Tibial nerve (tissue), 4 donors: ENCODE measurements around the gene BUB1. TPM values are rescaled to one million over a fixed set of nuclear protein-coding genes. Genes with fewer than 3 reads are reported as not detected.

ENCODE experiments used
- DNase-seq, 2 donors: peaks; one replicate each; pipeline ENCODE4 v3.0.0-alpha.2; 2019; ENCODE audit warnings: low spot score in 2 of 2
- H3K27ac ChIP-seq, 4 donors: fragments of 200-600 bp; sonication (generic) in 3 of 4; one replicate each; pipeline ENCODE4 v1.5.1; 2017 to 2019; ENCODE audit warnings: mild to moderate bottlenecking in 1 of 4
- H3K27me3 ChIP-seq, 2 donors: fragments of 200-600 bp; sonication (generic) in 1 of 2; one replicate each; pipeline versions ENCODE4 v1.5.1 to v1.6.0; 2017 to 2019
- H3K36me3 ChIP-seq, 3 donors: fragments of 200-600 bp; sonication (generic); one replicate each; pipeline ENCODE4 v1.5.1; 2018 to 2019
- H3K4me1 ChIP-seq, 4 donors: fragments of 200-600 bp; sonication (generic) in 3 of 4; one replicate each; pipeline ENCODE4 v1.5.1; 2017 to 2019
- H3K4me3 ChIP-seq, 4 donors: fragments of 200-600 bp; sonication (generic) in 3 of 4; one replicate each; pipeline ENCODE4 v1.5.1; 2017 to 2019; ENCODE audit warnings: mild to moderate bottlenecking in 1 of 4, moderate library complexity in 1 of 4
- H3K9me3 ChIP-seq, 4 donors: fragments of 200-600 bp; sonication (generic) in 3 of 4; one replicate each; pipeline ENCODE4 v1.5.1; 2017 to 2019
- CTCF ChIP-seq, 5 experiments: fragments of 200-600 bp in 3 of 5; fragments of 450-650 bp in 2 of 5; sonication (generic) in 3 of 5; IDR thresholded peaks; one replicate each; pipeline ENCODE4 v1.5.1; 2016 to 2019; ENCODE audit warnings: antibody characterized with exemption in 5 of 5, mild to moderate bottlenecking in 3 of 5, moderate library complexity in 2 of 5
- EP300 ChIP-seq, 2 donors: sonication (generic); formaldehyde crosslinking; IDR thresholded peaks; one replicate each; pipeline ENCODE4 v1.6.1; 2017; ENCODE audit warnings: antibody characterized with exemption in 2 of 2, mild to moderate bottlenecking in 1 of 2
- POLR2A ChIP-seq, 2 donors: fragments of 450-650 bp; IDR thresholded peaks; one replicate each; pipeline ENCODE4 v1.6.1; 2017; ENCODE audit warnings: antibody characterized with exemption in 2 of 2, mild to moderate bottlenecking in 2 of 2, moderate library complexity in 2 of 2
- WGBS, 2 donors: methylation state at CpG; one replicate each; pipeline ENCODE4 v1.1.5; 2018; 5-methylcytosine and 5-hydroxymethylcytosine counted together
- total RNA-seq, 4 donors: library from RNA; depleted of rRNA; stranded (reverse); fragments of >200 nt; gene quantifications; one replicate each; pipeline ENCODE4 v1.1.0, GENCODE V29; 2016

The BUB1 gene
- total RNA-seq, 4 donors from 2014 or later, result 0.42 to 1.8 (median 0.71) TPM

- no peak overlapping the region for H3K27ac ChIP-seq
- 70 to 71% methylated on average over 2 of the region's 2 CpGs for WGBS, 2 donors
- no peaks in the 10 kb centered on the region for H3K36me3 ChIP-seq
- no peaks in the 10 kb centered on the region for H3K4me1 ChIP-seq
- H3K9me3 ChIP-seq, result no peaks in the 10 kb centered on the region
- DNase-seq, result no peak
- no peak for TF ChIP-seq POLR2A (IDR thresholded peaks at IDR 0.05)
- TF ChIP-seq CTCF (IDR thresholded peaks at IDR 0.05), result no peak
- no peak for TF ChIP-seq EP300 (IDR thresholded peaks at IDR 0.05)
- H3K27me3 ChIP-seq, result no peaks in the 10 kb centered on the region
- H3K4me3 ChIP-seq, result no peak overlapping the region
Measured at GRCh38 chr2:110664135-110664534, 13.7 kb downstream of the BUB1 start.

- Histone ChIP-seq H3K27ac (no peak overlapping the region), H3K4me1 (no peaks in the 10 kb centered on the region), H3K4me3 (no peak overlapping the region), H3K27me3 (no peaks in the 10 kb centered on the region), H3K36me3 (no peaks in the 10 kb centered on the region), H3K9me3 (no peaks in the 10 kb centered on the region)
- TF ChIP-seq CTCF (IDR thresholded peaks at IDR 0.05) (no peak), POLR2A (IDR thresholded peaks at IDR 0.05) (no peak), EP300 (IDR thresholded peaks at IDR 0.05) (no peak)
- 92 to 94% methylated on average over 2 of the region's 2 CpGs for WGBS, 2 donors
- no peak for DNase-seq
Measured at GRCh38 chr2:110662560-110662959, 15.3 kb downstream of the BUB1 start.

GRCh38 chr2:110660558-110660957 is 17.3 kb downstream of the BUB1 start:
- no peak for TF ChIP-seq CTCF (IDR thresholded peaks at IDR 0.05)
- WGBS, 2 donors, result 93 to 96% methylated on average over 3 of the region's 3 CpGs
- Histone ChIP-seq H3K27me3 (no peaks in the 10 kb centered on the region), H3K27ac (no peak overlapping the region), H3K9me3 (no peaks in the 10 kb centered on the region), H3K4me3 (no peak overlapping the region), H3K36me3 (no peaks in the 10 kb centered on the region), H3K4me1 (no peaks in the 10 kb centered on the region)
- DNase-seq, result no peak

- Histone ChIP-seq H3K4me1 (no peaks in the 10 kb centered on the region), H3K4me3 (no peak overlapping the region), H3K27ac (no peak overlapping the region), H3K9me3 (no peaks in the 10 kb centered on the region), H3K36me3 (no peaks in the 10 kb centered on the region), H3K27me3 (no peaks in the 10 kb centered on the region)
- no peak for DNase-seq
- WGBS, 2 donors, result 97 to 99% methylated on average over 2 of the region's 2 CpGs
- TF ChIP-seq CTCF (IDR thresholded peaks at IDR 0.05), result no peak
- no peak for TF ChIP-seq POLR2A (IDR thresholded peaks at IDR 0.05)
- no peak for TF ChIP-seq EP300 (IDR thresholded peaks at IDR 0.05)
Measured at GRCh38 chr2:110659248-110659647, 18.6 kb downstream of the BUB1 start.

GRCh38 chr2:110657724-110658305 is 20.0 kb downstream of the BUB1 start:
- WGBS, 2 donors, result 87 to 89% methylated on average over 3 of the region's 3 CpGs
- DNase-seq, result no peak

More at GRCh38 chr2:110657724-110658305, 20.0 kb downstream of the BUB1 start:
- TF ChIP-seq EP300 (IDR thresholded peaks at IDR 0.05), result no peak
- TF ChIP-seq CTCF (IDR thresholded peaks at IDR 0.05), result no peak
- H3K27ac ChIP-seq, result no peak overlapping the region
- no peak overlapping the region for H3K4me3 ChIP-seq
- H3K27me3 ChIP-seq, result no peaks in the 10 kb centered on the region
- H3K9me3 ChIP-seq, result no peaks in the 10 kb centered on the region
- no peaks in the 10 kb centered on the region for H3K4me1 ChIP-seq
- H3K36me3 ChIP-seq, result no peaks in the 10 kb centered on the region
